ENCODE results near the gene RAB35.

DNA sequence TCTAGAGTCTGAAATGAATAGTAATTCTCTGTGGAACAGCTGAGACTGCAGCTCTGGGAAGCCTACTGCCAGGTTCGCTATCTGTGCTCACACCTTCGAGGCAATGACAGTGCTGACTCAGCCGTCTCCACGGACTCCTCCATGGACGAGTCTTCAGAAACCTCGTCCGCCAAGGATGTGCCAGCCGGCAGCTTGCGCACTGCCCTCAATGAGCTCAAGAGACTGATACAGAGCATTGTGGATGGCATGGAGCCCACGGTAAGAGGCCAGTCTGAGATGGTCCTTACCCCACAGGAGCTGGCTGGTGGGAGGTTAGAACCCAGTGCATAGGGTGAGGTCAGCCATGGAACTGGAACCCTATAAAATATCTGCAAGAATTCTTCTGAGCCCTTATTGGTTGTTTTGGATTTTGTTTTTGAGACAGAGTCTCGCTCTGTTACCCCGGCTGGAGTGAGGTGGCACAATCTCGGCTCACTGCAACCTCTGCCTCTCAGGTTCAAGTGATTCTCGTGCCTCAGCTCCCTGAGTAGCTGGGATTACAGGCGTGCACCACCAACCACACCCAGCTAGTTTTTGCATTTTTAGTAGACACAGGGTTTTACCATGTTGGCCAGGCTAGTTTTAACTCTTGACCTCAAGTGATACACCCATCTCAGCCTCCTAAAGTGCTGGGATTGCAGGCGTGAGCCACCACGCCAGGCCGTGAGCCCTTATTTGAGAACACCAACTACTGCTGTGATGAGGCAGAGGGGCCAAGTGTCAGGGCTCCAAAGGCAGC, 43.9 kb downstream of the RAB35 start:
- TF ChIP-seq USF2 (CRISPR knock-in tag; IDR thresholded peaks at IDR 0.05), result no peak
- no peak for TF ChIP-seq HSF4 (CRISPR knock-in tag; IDR thresholded peaks at IDR 0.05; ENCODE audit: borderline replicate concordance)
